ENCODE measurements around the gene ZNF641.

Gene ZNF641

GRCh38 chr12:48377646-48378045 lies 26.9 kb upstream of the ZNF641 start:
- Histone ChIP-seq H3K27ac (ENCODE audit: low read length) (no peak overlapping the region), H3K36me3 (replicated peaks; ENCODE audit: insufficient read depth, low read length) (no peaks in the 10 kb centered on the region), H3F3A (ENCODE audit: insufficient read depth, low read length) (no peaks in the 10 kb centered on the region), H3K9me3 (replicated peaks; ENCODE audit: insufficient read depth, low read length) (no peaks in the 10 kb centered on the region), H2AFZ (ENCODE audit: low read length) (no peak overlapping the region), H4K20me1 (ENCODE audit: insufficient read depth, low read length) (no peaks in the 10 kb centered on the region), H3K9ac (ENCODE audit: low read length) (no peak overlapping the region), H3K79me2 (ENCODE audit: low read length) (no peaks in the 10 kb centered on the region), H3K4me1 (ENCODE audit: low read length) (no peaks in the 10 kb centered on the region), H3K4me2 (ENCODE audit: low read depth, low read length) (no peak overlapping the region), H3K4me3 (ENCODE audit: low read length) (no peak overlapping the region), H3K27me3 (replicated peaks; ENCODE audit: insufficient read depth, low read length) (no peaks in the 10 kb centered on the region), H3K9me2 (replicated peaks; ENCODE audit: insufficient read depth, low read length) (no peaks in the 10 kb centered on the region)
- no peak for DNase-seq
- no peak for TF ChIP-seq EZH2 (optimal IDR thresholded peaks at IDR 0.05; ENCODE audit: low read depth, low read length)
- TF ChIP-seq EZH2phosphoT487 (IDR thresholded peaks at IDR 0.05; ENCODE audit: low read length) = no peak
- no peak for TF ChIP-seq CTCF (IDR thresholded peaks at IDR 0.05; ENCODE audit: low read length)

GRCh38 chr12:48374164-48374563 lies 23.4 kb upstream of the ZNF641 start:
- Histone ChIP-seq H3K4me3 (ENCODE audit: low read length) (no peak overlapping the region), H4K20me1 (ENCODE audit: insufficient read depth, low read length) (no peaks in the 10 kb centered on the region), H3K9me3 (replicated peaks; ENCODE audit: insufficient read depth, low read length) (no peaks in the 10 kb centered on the region)

GRCh38 chr12:48366131-48366530 lies 15.4 kb upstream of the ZNF641 start:
- TF ChIP-seq EZH2 (optimal IDR thresholded peaks at IDR 0.05; ENCODE audit: low read depth, low read length) = no peak
- TF ChIP-seq CTCF (IDR thresholded peaks at IDR 0.05; ENCODE audit: low read length) = no peak
- TF ChIP-seq EZH2phosphoT487 (IDR thresholded peaks at IDR 0.05; ENCODE audit: low read length) = no peak
- Histone ChIP-seq H3K4me1 (ENCODE audit: low read length) (no peaks in the 10 kb centered on the region), H3K36me3 (replicated peaks; ENCODE audit: insufficient read depth, low read length) (no peaks in the 10 kb centered on the region), H3K4me3 (ENCODE audit: low read length) (no peak overlapping the region), H4K20me1 (ENCODE audit: insufficient read depth, low read length) (no peaks in the 10 kb centered on the region), H3K9ac (ENCODE audit: low read length) (no peak overlapping the region), H3K27me3 (replicated peaks; ENCODE audit: insufficient read depth, low read length) (no peaks in the 10 kb centered on the region), H3K9me3 (replicated peaks; ENCODE audit: insufficient read depth, low read length) (no peaks in the 10 kb centered on the region), H3K27ac (ENCODE audit: low read length) (no peak overlapping the region), H3K79me2 (ENCODE audit: low read length) (no peaks in the 10 kb centered on the region), H2AFZ (ENCODE audit: low read length) (no peak overlapping the region), H3F3A (ENCODE audit: insufficient read depth, low read length) (no peaks in the 10 kb centered on the region), H3K4me2 (ENCODE audit: low read depth, low read length) (no peak overlapping the region), H3K9me2 (replicated peaks; ENCODE audit: insufficient read depth, low read length) (no peaks in the 10 kb centered on the region)
- no peak for DNase-seq

More at GRCh38 chr12:48374164-48374563, 23.4 kb upstream of the ZNF641 start:
- no peaks in the 10 kb centered on the region for H3K27me3 ChIP-seq (replicated peaks; ENCODE audit: insufficient read depth, low read length)
- no peak overlapping the region for H3K4me2 ChIP-seq (ENCODE audit: low read depth, low read length)
- H3F3A ChIP-seq (ENCODE audit: insufficient read depth, low read length) = no peaks in the 10 kb centered on the region
- H3K9me2 ChIP-seq (replicated peaks; ENCODE audit: insufficient read depth, low read length) = no peaks in the 10 kb centered on the region
- no peaks in the 10 kb centered on the region for H3K36me3 ChIP-seq (replicated peaks; ENCODE audit: insufficient read depth, low read length)
- no peak overlapping the region for H3K27ac ChIP-seq (ENCODE audit: low read length)
- H3K4me1 ChIP-seq (ENCODE audit: low read length) = no peaks in the 10 kb centered on the region
- no peak overlapping the region for H2AFZ ChIP-seq (ENCODE audit: low read length)
- no peaks in the 10 kb centered on the region for H3K79me2 ChIP-seq (ENCODE audit: low read length)
- no peak overlapping the region for H3K9ac ChIP-seq (ENCODE audit: low read length)
- TF ChIP-seq EZH2 (optimal IDR thresholded peaks at IDR 0.05; ENCODE audit: low read depth, low read length) (no peak), EZH2phosphoT487 (IDR thresholded peaks at IDR 0.05; ENCODE audit: low read length) (no peak), CTCF (IDR thresholded peaks at IDR 0.05; ENCODE audit: low read length) (no peak)
- DNase-seq = no peak

Measured in MM.1S (cell line).